Body of pancreas (tissue), 4 donors: Measurements from ENCODE around the gene DDX43. TPM values are rescaled to one million over a fixed set of nuclear protein-coding genes. Genes with fewer than 3 reads are reported as not detected.
"Not testable (repeated sequence)": the region's sequence is repeated elsewhere in the genome, so short reads cannot be mapped to it uniquely, and the experiment has no call there.

Experiments
- ATAC-seq: fragments of 150-250 bp; one replicate; pipeline ENCODE4 v1.9.1; 2016
- DNase-seq, 4 donors: peaks; one replicate each; pipeline ENCODE4 v3.0.0-alpha.2; 2019
- H3K27ac ChIP-seq, 4 donors: fragments of 200-600 bp; sonication (generic); 1 replicate in 3 of 4; 2 replicates in 1 of 4; pipeline versions ENCODE4 v1.5.1 to v1.6.1; 2016 to 2019; ENCODE audit warnings: mild to moderate bottlenecking in 1 of 4, mixed read lengths in 1 of 4, moderate library complexity in 1 of 4
- H3K27me3 ChIP-seq, 2 donors: fragments of 200-600 bp; sonication (generic); one replicate each; pipeline ENCODE4 v1.6.0; 2016; ENCODE audit warnings: mild to moderate bottlenecking in 1 of 2
- H3K36me3 ChIP-seq, 2 donors: fragments of 200-600 bp; sonication (generic); replicated peaks in 1 of 2; 2 replicates each; pipeline ENCODE4 v1.5.1; 2016; ENCODE audit warnings: low read depth in 2 of 2; ENCODE audit not compliant: insufficient read depth in 1 of 2
- H3K4me1 ChIP-seq: fragments of 200-600 bp; sonication (generic); one replicate; pipeline ENCODE4 v1.6.0; 2016
- H3K4me3 ChIP-seq, 2 donors: fragments of 200-600 bp; sonication (generic); 1 replicate in 1 of 2; 2 replicates in 1 of 2; pipeline ENCODE4 v1.5.1; 2016 to 2019
- H3K9me3 ChIP-seq, 3 donors: fragments of 200-600 bp; sonication (generic); 1 replicate in 2 of 3; 2 replicates in 1 of 3; pipeline ENCODE4 v1.5.1; 2016
- CTCF ChIP-seq, 7 experiments: fragments of 450-650 bp in 4 of 7; fragments of 200-600 bp in 3 of 7; sonication (generic) in 3 of 7; IDR thresholded peaks; one replicate each; pipeline ENCODE4 v1.5.1; 2016 to 2019; ENCODE audit warnings: antibody characterized with exemption in 7 of 7
- POLR2A ChIP-seq, 3 donors: fragments of 450-650 bp; IDR thresholded peaks; one replicate each; pipeline ENCODE4 v1.6.1; 2016; ENCODE audit warnings: antibody characterized with exemption in 3 of 3, mild to moderate bottlenecking in 2 of 3
- WGBS, 2 donors: methylation state at CpG; one replicate each; pipeline ENCODE4 v1.1.5; 2017; 5-methylcytosine and 5-hydroxymethylcytosine counted together
- intact Hi-C: fragments of 100-400 bp; cut with DNase I; formaldehyde crosslinking; loops from one replicate; pipeline ENCODE4 v1.15.1; 2023
- total RNA-seq, 2 donors: library from RNA; depleted of rRNA; stranded (reverse); fragments of >200 nt; gene quantifications; one replicate each; pipeline ENCODE4 v1.1.0, GENCODE V29; 2016

DDX43 gene
- total RNA-seq, 2 donors from 2014 or later, result 0.26 to 3.0 TPM

- no peak for TF ChIP-seq CTCF (IDR thresholded peaks at IDR 0.05)
- TF ChIP-seq POLR2A (IDR thresholded peaks at IDR 0.05), result no peak
- H3K27ac ChIP-seq, result peak overlapping the region in 3 of 4 donors; percentile 49 to 81 (median 64)
- H3K27me3 ChIP-seq, result no peaks in the 10 kb centered on the region
- no peaks in the 10 kb centered on the region for H3K36me3 ChIP-seq
- H3K9me3 ChIP-seq, result no peaks in the 10 kb centered on the region
- WGBS, 2 donors, result 3 to 4% methylated on average over 17 to 79 of the region's 79 CpGs
- DNase-seq, result peak; percentile 31 to 48 (median 32)
- ATAC-seq, result peak; percentile 61
- H3K4me3 ChIP-seq, result peak overlapping the region; percentile 70 to 77
- H3K4me1 ChIP-seq, result peaks cover 15% of the 10 kb centered on the region
- intact Hi-C loops, result no loop called here
Observed at GRCh38 chr6:73451223-73452106, 56.8 kb downstream of the DDX43 start.

GRCh38 chr6:73452107-73452461 lies 57.5 kb downstream of the DDX43 start, which contains the start of gene CGAS:
Gene CGAS (minus strand): TSS chr6:73452297. CDS start chr6:73452181, 116 bp downstream.
- Histone ChIP-seq H3K4me1 (peaks cover 15% of the 10 kb centered on the region), H3K36me3 (no peaks in the 10 kb centered on the region), H3K27ac (peak within 1 kb of the TSS in 3 of 4 donors; percentile 49 to 81 (median 64)), H3K9me3 (no peaks in the 10 kb centered on the region), H3K4me3 (peak within 1 kb of the TSS; percentile 70 to 77), H3K27me3 (no peaks in the 10 kb centered on the region)
- WGBS, 2 donors, result 0 to 12% methylated on average over 5 to 23 of the region's 23 CpGs
- intact Hi-C loops, result no loop called here
- TF ChIP-seq CTCF (IDR thresholded peaks at IDR 0.05) (no peak), POLR2A (IDR thresholded peaks at IDR 0.05) (peak in 2 of 3 donors; percentile 51 to 53)
- ATAC-seq (peak; percentile 80), DNase-seq (peak; percentile 59 to 77 (median 68))

GRCh38 chr6:73455865-73456629 lies 61.4 kb downstream of the DDX43 start:
- Histone ChIP-seq H3K4me3 (no peak overlapping the region), H3K4me1 (peaks cover 19% of the 10 kb centered on the region), H3K36me3 (no peaks in the 10 kb centered on the region), H3K27me3 (no peaks in the 10 kb centered on the region), H3K9me3 (no peaks in the 10 kb centered on the region), H3K27ac (no peak overlapping the region)
- intact Hi-C loops, result no loop called here
- ATAC-seq (no peak), DNase-seq (no peak)
- TF ChIP-seq POLR2A (IDR thresholded peaks at IDR 0.05), result no peak
- no peak for TF ChIP-seq CTCF (IDR thresholded peaks at IDR 0.05)
- WGBS, 2 donors, result 37 to 39% methylated on average over 3 of the region's 3 CpGs

- 76 to 94% methylated on average over 7 of the region's 7 CpGs for WGBS, 2 donors
- intact Hi-C loops, DNase-seq, H3K27ac ChIP-seq, H3K4me3 ChIP-seq, ATAC-seq, H3K36me3 ChIP-seq, H3K27me3 ChIP-seq, H3K9me3 ChIP-seq: not testable (repeated sequence)
- peaks cover 17% of the 10 kb centered on the region for H3K4me1 ChIP-seq
Observed at GRCh38 chr6:73459474-73459873, 64.8 kb downstream of the DDX43 start.

GRCh38 chr6:73460056-73460455 lies 65.4 kb downstream of the DDX43 start:
- DNase-seq, result no peak

More at GRCh38 chr6:73460056-73460455, 65.4 kb downstream of the DDX43 start:
- H3K27me3 ChIP-seq, result no peaks in the 10 kb centered on the region
- no peak for ATAC-seq
- H3K4me3 ChIP-seq, result no peak overlapping the region
- H3K27ac ChIP-seq, result no peak overlapping the region
- no peaks in the 10 kb centered on the region for H3K36me3 ChIP-seq
- H3K9me3 ChIP-seq, result no peaks in the 10 kb centered on the region
- peaks cover 17% of the 10 kb centered on the region for H3K4me1 ChIP-seq
- intact Hi-C loops, result no loop called here
- TF ChIP-seq POLR2A (IDR thresholded peaks at IDR 0.05) (no peak), CTCF (IDR thresholded peaks at IDR 0.05) (no peak)
- 55 to 68% methylated on average over 5 of the region's 5 CpGs for WGBS, 2 donors
